DMS114 treated with DMSO at 0.1 percent for 48 hours (cell line): ENCODE data around the gene HSD3B7.

Source experiments
- DNase-seq: peaks from one replicate; lab custom pipeline; 2025; ENCODE audit not compliant: unreplicated experiment; lab: John Stamatoyannopoulos, UW

HSD3B7 gene

GRCh38 chr16:31020536-31020935 is 35.5 kb downstream of the HSD3B7 start:
- DNase-seq: no peak

DNA sequence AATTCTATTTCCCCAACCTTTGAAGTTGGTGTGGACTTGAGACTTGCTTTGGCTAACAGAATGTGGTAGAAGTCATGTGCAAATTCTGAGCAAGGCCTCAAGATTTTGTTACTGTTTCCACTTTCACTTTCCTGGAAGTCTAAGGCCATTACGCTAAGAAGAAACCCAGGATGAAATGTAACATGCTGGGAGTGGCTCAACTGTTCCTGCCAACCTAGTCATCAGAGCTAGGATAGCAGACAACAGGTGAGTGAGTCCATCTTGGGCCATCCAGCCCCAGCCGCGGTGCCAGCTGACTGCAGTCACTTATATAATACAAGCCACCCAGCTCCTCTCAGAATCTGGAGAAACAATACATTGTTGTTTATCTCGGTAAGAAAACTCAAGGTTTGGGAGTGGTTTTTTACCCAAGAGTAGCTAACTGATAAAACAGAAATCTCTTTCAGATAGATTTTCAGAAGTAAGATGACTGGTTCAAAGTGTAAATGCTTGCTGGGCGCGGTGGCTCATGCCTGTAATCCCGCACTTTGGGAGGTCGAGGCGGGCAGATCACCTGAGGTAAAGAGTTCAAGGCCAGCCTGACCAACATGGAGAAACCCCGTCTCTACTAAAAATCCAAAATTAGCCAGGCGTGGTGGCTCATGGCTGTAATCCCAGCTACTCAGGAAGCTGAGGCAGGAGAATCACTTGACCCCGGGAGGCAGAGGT is 37.7 kb downstream of the HSD3B7 start:
- no peak for DNase-seq

DNA sequence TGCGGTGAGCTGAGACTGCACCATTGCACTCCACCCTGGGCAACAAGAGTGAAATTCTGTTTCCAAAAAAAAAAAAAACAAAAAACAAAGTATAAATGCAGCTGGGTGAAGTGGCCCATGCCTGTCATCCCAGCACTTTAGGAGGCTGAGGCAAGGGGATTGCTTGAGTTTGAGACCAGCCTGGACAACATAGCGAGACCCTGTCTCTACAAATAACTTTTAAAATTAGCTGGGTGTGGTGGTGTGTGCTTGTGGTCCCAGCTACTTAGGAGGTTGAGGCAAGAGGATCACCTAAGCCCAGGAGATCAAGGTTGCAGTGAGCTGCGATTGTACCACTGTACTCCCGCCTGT is 38.2 kb downstream of the HSD3B7 start:
- no peak for DNase-seq

- no peak for DNase-seq
Observed at GRCh38 chr16:31023627-31024226, 38.7 kb downstream of the HSD3B7 start.

- DNase-seq: no peak
Observed at GRCh38 chr16:31025339-31025738, 40.3 kb downstream of the HSD3B7 start.

DNA sequence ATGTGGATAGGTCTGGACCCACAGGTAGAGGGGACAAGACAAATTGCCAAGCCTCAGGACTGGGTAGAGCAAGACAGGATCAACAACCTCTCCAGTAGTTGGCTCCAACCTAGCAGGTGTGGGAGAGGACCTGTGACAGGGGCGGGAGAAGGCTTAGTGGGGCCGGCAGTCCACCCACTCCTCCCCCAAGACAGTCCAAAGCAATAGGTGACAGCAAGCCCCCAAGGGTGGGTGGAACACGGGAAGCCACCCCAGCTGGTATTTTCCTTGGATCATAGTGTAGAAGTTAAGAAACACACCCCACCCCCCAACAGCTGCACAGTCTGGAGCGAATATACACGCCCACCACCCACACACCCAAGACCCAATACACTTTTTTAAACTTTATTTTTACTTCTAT is 44.3 kb downstream of the HSD3B7 start:
- no peak for DNase-seq

DNA sequence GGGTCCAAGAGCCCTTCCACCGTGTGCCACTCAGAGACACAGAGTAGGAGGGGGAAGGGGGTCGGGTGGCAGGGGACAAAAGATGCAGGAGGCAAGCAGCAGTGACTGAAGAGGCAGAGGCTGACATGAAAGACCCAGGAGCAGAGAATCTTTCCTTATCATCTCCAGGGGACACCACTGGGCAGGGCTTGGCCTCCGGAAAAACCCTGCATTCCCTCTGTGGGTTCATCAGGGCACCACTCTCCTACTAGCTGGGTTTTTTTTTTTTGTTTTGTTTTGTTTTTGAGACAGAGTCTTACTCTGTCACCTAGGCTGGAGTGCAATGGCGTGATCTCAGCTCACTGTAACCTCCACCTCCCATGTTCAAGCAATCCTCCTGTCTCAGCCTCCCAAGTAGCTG is 46.3 kb downstream of the HSD3B7 start:
- no peak for DNase-seq

GRCh38 chr16:31032736-31033708 is 48.0 kb downstream of the HSD3B7 start, which contains the start of gene STX4:
STX4 (plus strand) TSS chr16:31033558; CDS start chr16:31033806, 248 bp downstream.
- peak; percentile 88 for DNase-seq

DNA sequence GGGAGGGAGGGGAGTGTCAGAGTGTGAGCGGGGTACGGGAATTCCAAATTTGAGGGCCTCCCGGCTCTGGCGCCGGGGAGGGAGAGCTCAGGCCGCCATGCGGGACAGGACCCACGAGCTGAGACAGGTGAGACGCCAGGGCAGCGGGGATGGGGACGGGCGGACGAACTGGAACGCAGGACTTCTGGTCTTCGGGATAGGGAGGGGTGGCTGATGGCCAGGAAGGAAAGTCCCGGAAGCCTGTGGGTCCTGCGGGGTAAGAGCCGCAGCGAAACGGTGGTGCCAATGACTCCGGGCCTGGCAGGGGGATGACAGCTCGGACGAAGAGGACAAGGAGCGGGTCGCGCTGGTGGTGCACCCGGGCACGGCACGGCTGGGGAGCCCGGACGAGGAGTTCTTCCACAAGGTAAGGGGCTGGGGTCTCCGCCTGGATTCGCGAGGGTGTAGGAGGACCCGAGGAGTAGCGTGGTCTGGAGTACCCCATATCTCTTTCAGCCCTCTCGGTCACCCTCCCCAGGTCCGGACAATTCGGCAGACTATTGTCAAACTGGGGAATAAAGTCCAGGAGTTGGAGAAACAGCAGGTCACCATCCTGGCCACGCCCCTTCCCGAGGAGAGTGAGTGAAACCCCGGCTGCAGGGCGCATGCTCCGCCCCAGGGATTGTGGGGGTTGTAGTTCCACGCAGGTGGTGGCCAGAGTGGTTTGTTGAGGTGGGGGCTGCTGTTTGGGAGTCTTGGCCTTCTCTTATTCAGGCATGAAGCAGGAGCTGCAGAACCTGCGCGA is 48.9 kb downstream of the HSD3B7 start:
- DNase-seq: peak; percentile 78

DNA sequence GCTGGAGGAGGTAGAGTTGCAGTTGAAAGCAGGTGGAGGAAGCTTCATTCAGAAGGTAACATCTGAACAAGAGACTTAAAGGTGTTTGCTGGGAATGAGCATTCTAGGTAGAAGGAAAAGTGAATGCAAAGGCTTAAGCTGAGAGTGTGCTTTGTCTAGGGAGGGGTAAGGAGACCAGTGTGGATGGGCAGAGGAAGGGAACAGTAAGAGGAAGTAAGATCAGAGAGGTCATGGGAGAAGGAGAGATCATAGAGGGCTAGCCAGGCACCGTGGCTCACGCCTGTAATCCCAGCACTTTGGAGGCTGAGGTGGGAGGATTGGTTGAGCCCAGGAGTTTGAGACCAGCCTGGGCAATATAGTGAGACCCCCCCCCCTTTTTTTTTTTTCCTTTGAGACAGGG is 51.7 kb downstream of the HSD3B7 start:
- no peak for DNase-seq
